ENCODE data around the gene EHMT1.

DNA sequence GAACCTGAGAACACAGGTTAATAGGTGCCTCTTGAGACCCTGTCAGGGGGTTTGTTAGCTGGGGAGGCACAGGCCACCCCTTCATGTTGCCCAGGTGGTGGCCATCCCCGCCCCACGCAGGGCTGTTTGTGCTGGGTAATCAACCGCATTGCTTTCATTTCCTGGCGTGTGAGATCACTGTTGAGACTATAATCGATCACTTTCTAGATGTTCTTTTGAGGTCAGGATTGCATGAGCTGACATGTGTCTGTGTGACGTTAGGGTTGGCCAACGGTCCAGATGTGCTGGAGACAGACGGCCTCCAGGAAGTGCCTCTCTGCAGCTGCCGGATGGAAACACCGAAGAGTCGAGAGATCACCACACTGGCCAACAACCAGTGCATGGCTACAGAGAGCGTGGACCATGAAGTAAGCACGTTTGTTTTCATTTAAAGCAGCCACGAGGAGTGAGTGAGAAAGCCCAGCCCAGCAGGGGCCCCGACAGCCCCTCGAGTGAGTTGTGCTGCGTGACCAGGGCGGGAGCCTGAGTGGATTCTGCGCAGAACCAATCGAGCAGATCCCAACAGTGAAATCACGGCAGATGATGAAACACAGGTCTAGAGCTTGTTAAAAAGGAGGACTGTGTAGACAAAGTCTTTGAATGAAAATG, 143.7 kb downstream of the EHMT1 start:
- TF ChIP-seq ZNF565 (CRISPR knock-in tag; conservative IDR thresholded peaks at IDR 0.05; ENCODE audit: low read depth) (no peak), OSR1 (CRISPR knock-in tag; IDR thresholded peaks at IDR 0.05) (no peak), ARNTL (CRISPR knock-in tag; IDR thresholded peaks at IDR 0.05; ENCODE audit: borderline replicate concordance, low read depth) (no peak), BACH2 (CRISPR knock-in tag; IDR thresholded peaks at IDR 0.05; ENCODE audit: borderline replicate concordance) (no peak), ZFP3 (CRISPR knock-in tag; IDR thresholded peaks at IDR 0.05) (no peak), ZNF8 (CRISPR knock-in tag; IDR thresholded peaks at IDR 0.05) (no peak), TCF4 (CRISPR knock-in tag; IDR thresholded peaks at IDR 0.05; ENCODE audit: borderline replicate concordance) (no peak), POU6F1 (CRISPR knock-in tag; IDR thresholded peaks at IDR 0.05; ENCODE audit: borderline replicate concordance, low read depth) (no peak)
- TF ChIP-seq, protein P1, sequence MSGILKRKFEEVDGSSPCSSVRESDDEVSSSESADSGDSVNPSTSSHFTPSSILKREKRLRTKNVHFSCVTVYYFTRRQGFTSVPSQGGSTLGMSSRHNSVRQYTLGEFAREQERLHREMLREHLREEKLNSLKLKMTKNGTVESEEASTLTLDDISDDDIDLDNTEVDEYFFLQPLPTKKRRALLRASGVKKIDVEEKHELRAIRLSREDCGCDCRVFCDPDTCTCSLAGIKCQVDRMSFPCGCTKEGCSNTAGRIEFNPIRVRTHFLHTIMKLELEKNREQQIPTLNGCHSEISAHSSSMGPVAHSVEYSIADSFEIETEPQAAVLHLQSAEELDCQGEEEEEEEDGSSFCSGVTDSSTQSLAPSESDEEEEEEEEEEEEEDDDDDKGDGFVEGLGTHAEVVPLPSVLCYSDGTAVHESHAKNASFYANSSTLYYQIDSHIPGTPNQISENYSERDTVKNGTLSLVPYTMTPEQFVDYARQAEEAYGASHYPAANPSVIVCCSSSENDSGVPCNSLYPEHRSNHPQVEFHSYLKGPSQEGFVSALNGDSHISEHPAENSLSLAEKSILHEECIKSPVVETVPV (CRISPR knock-in tag; IDR thresholded peaks at IDR 0.05), result no peak
- TF ChIP-seq, protein P2, sequence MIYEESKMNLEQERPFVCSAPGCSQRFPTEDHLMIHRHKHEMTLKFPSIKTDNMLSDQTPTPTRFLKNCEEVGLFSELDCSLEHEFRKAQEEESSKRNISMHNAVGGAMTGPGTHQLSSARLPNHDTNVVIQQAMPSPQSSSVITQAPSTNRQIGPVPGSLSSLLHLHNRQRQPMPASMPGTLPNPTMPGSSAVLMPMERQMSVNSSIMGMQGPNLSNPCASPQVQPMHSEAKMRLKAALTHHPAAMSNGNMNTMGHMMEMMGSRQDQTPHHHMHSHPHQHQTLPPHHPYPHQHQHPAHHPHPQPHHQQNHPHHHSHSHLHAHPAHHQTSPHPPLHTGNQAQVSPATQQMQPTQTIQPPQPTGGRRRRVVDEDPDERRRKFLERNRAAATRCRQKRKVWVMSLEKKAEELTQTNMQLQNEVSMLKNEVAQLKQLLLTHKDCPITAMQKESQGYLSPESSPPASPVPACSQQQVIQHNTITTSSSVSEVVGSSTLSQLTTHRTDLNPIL (CRISPR knock-in tag; IDR thresholded peaks at IDR 0.05; ENCODE audit: low read depth), result no peak
